Measurements from ENCODE around the gene CERS2. TPM values are rescaled to one million over a fixed set of nuclear protein-coding genes. Genes with fewer than 3 reads are reported as not detected.
A peak's percentile ranks its signal among the peaks of the same experiment; 100 is the strongest.

CERS2 gene
- total RNA-seq, 3 donors from 2014 or later (not counting 1 experiment from before 2014, with no cell fraction given), result 122 to 129 (median 127) TPM

DNA sequence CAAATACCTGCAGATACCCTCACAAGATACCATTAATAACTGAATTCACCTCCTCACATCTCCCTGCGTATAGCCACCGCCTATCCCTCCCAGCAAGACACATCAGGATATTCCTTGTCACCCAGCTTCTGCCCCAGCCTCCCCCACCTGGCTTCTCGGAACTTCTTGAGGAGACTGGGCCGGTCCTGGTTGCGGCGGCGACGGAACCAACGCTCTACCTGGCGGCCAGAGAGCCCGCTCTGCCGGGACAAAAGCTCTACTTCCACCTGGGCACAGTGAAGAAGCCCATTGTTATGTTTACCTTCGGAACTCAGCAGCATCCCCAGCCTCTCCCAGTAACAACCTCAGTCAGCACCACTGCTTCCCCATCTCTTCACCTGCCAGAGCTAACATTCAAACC lies 6.7 kb downstream of the CERS2 start:
- H3K36me3 ChIP-seq (ENCODE audit: control insufficient read depth, insufficient read depth, low read length), result peaks cover 58% of the 10 kb centered on the region
- ATAC-seq (no peak), DNase-seq (no peak)
- Mint-ChIP-seq H3K27me3 (ENCODE audit: low read depth in 2 of 2) (no peaks in the 10 kb centered on the region), H3K36me3 (peaks cover 17% of the 10 kb centered on the region), H3K9me3 (no peaks in the 10 kb centered on the region), H3K4me3 (no peak overlapping the region), H3K27ac (peak overlapping the region in 1 of 2 donors; percentile 68), H3K4me1 (peaks cover 29 to 41% of the 10 kb centered on the region in 2 donors)
- WGBS (ENCODE audit: insufficient coverage), result 97% methylated on average over 13 of the region's 13 CpGs
- no peak overlapping the region for H3K4me3 ChIP-seq (ENCODE audit: low read length)
- TF ChIP-seq, protein P1, sequence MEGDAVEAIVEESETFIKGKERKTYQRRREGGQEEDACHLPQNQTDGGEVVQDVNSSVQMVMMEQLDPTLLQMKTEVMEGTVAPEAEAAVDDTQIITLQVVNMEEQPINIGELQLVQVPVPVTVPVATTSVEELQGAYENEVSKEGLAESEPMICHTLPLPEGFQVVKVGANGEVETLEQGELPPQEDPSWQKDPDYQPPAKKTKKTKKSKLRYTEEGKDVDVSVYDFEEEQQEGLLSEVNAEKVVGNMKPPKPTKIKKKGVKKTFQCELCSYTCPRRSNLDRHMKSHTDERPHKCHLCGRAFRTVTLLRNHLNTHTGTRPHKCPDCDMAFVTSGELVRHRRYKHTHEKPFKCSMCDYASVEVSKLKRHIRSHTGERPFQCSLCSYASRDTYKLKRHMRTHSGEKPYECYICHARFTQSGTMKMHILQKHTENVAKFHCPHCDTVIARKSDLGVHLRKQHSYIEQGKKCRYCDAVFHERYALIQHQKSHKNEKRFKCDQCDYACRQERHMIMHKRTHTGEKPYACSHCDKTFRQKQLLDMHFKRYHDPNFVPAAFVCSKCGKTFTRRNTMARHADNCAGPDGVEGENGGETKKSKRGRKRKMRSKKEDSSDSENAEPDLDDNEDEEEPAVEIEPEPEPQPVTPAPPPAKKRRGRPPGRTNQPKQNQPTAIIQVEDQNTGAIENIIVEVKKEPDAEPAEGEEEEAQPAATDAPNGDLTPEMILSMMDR (IDR thresholded peaks at IDR 0.05), result no peak
- intact Hi-C loops (cut with micrococcal nuclease), result no loop called here
- peaks cover 21% of the 10 kb centered on the region for H3K4me1 ChIP-seq (ENCODE audit: control insufficient read depth, insufficient read depth, low read length)
- H3K9me3 ChIP-seq (ENCODE audit: control insufficient read depth, insufficient read depth, low read length), result no peaks in the 10 kb centered on the region
- no peaks in the 10 kb centered on the region for H3K27me3 ChIP-seq (ENCODE audit: control insufficient read depth, insufficient read depth, low read length)
- no peak overlapping the region for H3K27ac ChIP-seq (ENCODE audit: low read length)

DNA sequence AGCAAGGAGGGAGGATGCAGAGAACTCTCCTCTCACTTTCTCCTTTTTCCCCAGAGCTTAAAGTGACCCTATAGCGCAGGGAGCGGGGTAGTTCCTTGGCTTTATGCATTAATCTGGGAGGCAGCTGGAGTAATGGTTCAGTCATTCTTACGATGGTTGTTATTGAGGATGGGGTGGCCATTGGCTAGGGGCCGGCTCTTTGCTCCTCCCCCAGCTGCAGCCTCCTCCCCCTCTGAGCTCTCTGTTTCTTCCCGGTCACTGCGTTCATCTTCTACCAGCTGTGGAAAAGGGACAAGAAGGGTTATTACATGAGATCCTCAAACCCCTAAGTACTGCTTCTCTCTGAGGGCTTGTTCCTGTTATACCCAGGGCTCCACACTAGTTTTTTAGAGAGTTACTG lies 8.6 kb downstream of the CERS2 start:
- DNase-seq (no peak), ATAC-seq (no peak)
- Mint-ChIP-seq H3K4me1 (peaks cover 10 to 21% of the 10 kb centered on the region in 2 donors), H3K9me3 (no peaks in the 10 kb centered on the region), H3K27me3 (ENCODE audit: low read depth in 2 of 2) (no peaks in the 10 kb centered on the region), H3K36me3 (peaks cover 17% of the 10 kb centered on the region), H3K4me3 (no peak overlapping the region), H3K27ac (peak overlapping the region in 1 of 2 donors; percentile 9)
- Histone ChIP-seq H3K4me3 (ENCODE audit: low read length) (no peak overlapping the region), H3K27me3 (ENCODE audit: control insufficient read depth, insufficient read depth, low read length) (no peaks in the 10 kb centered on the region), H3K27ac (ENCODE audit: low read length) (no peak overlapping the region), H3K4me1 (ENCODE audit: control insufficient read depth, insufficient read depth, low read length) (peaks cover 2% of the 10 kb centered on the region), H3K36me3 (ENCODE audit: control insufficient read depth, insufficient read depth, low read length) (peaks cover 75% of the 10 kb centered on the region), H3K9me3 (ENCODE audit: control insufficient read depth, insufficient read depth, low read length) (no peaks in the 10 kb centered on the region)
- intact Hi-C loops (cut with micrococcal nuclease), result no loop called here
- 94% methylated on average over 3 of the region's 6 CpGs for WGBS (ENCODE audit: insufficient coverage)
- TF ChIP-seq, protein P1 (IDR thresholded peaks at IDR 0.05), result no peak

DNA sequence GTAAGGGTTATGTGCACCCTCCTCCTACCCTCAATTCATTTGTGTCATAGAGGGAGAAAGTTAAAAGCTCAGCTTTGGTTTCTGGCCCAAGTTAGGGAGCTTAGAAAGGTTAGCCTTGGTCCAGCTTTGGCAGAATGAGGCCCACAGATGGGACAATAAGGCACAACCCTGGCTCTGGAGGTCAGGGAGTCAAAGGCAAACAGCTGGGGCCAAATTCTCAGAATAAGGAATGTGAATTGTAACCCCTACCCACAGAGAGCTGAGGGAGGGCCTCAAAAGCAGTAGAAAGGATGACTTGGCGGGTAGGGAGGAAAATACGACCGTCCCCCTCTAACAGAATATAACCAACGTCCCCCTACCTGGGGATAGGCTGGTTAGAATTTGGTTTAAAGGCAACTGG lies 9.0 kb downstream of the CERS2 start:
- no peaks in the 10 kb centered on the region for H3K9me3 ChIP-seq (ENCODE audit: control insufficient read depth, insufficient read depth, low read length)
- H3K4me1 Mint-ChIP-seq, result peaks cover 6 to 17% of the 10 kb centered on the region in 2 donors
- H3K27ac Mint-ChIP-seq, result no peak overlapping the region
- H3K4me3 ChIP-seq (ENCODE audit: low read length), result no peak overlapping the region
- no peak overlapping the region for H3K4me3 Mint-ChIP-seq
- H3K27me3 ChIP-seq (ENCODE audit: control insufficient read depth, insufficient read depth, low read length), result no peaks in the 10 kb centered on the region
- intact Hi-C loops (cut with micrococcal nuclease), result no loop called here
- H3K27me3 Mint-ChIP-seq (ENCODE audit: low read depth in 2 of 2), result no peaks in the 10 kb centered on the region
- H3K9me3 Mint-ChIP-seq, result no peaks in the 10 kb centered on the region
- WGBS (ENCODE audit: insufficient coverage), result no CpG with 5 or more reads among the region's 4 CpGs
- TF ChIP-seq, protein P1 (IDR thresholded peaks at IDR 0.05), result no peak
- H3K36me3 ChIP-seq (ENCODE audit: control insufficient read depth, insufficient read depth, low read length), result peaks cover 79% of the 10 kb centered on the region
- peaks cover 17% of the 10 kb centered on the region for H3K36me3 Mint-ChIP-seq
- ATAC-seq, result no peak
- H3K4me1 ChIP-seq (ENCODE audit: control insufficient read depth, insufficient read depth, low read length), result no peaks in the 10 kb centered on the region
- H3K27ac ChIP-seq (ENCODE audit: low read length), result no peak overlapping the region
- DNase-seq, result no peak

DNA sequence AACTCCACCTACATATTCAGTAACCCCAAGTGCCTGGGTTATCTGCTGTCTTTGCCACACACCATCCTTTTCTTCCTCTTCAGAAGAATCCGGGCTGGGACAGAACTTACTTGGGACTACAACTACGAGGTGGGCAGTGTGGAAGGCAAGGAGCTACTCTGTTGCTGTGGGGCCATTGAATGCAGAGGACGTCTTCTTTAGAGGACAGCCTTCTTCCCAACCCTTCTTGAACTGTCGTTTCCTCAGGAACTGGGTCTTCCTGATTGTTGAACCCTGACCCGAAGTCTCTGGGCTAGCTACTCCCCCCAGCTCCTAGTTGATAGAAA lies 10.5 kb downstream of the CERS2 start:
- 97% methylated on average over 5 of the region's 5 CpGs for WGBS (ENCODE audit: insufficient coverage)
- no peaks in the 10 kb centered on the region for H3K9me3 ChIP-seq (ENCODE audit: control insufficient read depth, insufficient read depth, low read length)
- H3K4me3 ChIP-seq (ENCODE audit: low read length), result no peak overlapping the region
- no peaks in the 10 kb centered on the region for H3K4me1 ChIP-seq (ENCODE audit: control insufficient read depth, insufficient read depth, low read length)
- peaks cover 90% of the 10 kb centered on the region for H3K36me3 ChIP-seq (ENCODE audit: control insufficient read depth, insufficient read depth, low read length)
- H3K9me3 Mint-ChIP-seq, result no peaks in the 10 kb centered on the region
- no peak overlapping the region for H3K4me3 Mint-ChIP-seq
- TF ChIP-seq, protein P1 (IDR thresholded peaks at IDR 0.05), result no peak
- intact Hi-C loops (cut with micrococcal nuclease), result no loop called here
- peak overlapping the region in 1 of 2 donors; percentile 7 for H3K27ac Mint-ChIP-seq
- H3K27ac ChIP-seq (ENCODE audit: low read length), result no peak overlapping the region
- no peaks in the 10 kb centered on the region for H3K27me3 ChIP-seq (ENCODE audit: control insufficient read depth, insufficient read depth, low read length)
- DNase-seq (no peak), ATAC-seq (no peak)
- no peaks in the 10 kb centered on the region for H3K27me3 Mint-ChIP-seq (ENCODE audit: low read depth in 2 of 2)
- peaks cover 17% of the 10 kb centered on the region for H3K36me3 Mint-ChIP-seq
- H3K4me1 Mint-ChIP-seq, result peaks cover 0 to 12% of the 10 kb centered on the region in 2 donors

Data from natural killer cell (primary cell).